ENCODE data around the gene VPS35.
A peak's percentile ranks its signal among the peaks of the same experiment; 100 is the strongest.
"Not testable (repeated sequence)": the region's sequence is repeated elsewhere in the genome, so short reads cannot be mapped to it uniquely, and the experiment has no call there.

Gene VPS35

DNA sequence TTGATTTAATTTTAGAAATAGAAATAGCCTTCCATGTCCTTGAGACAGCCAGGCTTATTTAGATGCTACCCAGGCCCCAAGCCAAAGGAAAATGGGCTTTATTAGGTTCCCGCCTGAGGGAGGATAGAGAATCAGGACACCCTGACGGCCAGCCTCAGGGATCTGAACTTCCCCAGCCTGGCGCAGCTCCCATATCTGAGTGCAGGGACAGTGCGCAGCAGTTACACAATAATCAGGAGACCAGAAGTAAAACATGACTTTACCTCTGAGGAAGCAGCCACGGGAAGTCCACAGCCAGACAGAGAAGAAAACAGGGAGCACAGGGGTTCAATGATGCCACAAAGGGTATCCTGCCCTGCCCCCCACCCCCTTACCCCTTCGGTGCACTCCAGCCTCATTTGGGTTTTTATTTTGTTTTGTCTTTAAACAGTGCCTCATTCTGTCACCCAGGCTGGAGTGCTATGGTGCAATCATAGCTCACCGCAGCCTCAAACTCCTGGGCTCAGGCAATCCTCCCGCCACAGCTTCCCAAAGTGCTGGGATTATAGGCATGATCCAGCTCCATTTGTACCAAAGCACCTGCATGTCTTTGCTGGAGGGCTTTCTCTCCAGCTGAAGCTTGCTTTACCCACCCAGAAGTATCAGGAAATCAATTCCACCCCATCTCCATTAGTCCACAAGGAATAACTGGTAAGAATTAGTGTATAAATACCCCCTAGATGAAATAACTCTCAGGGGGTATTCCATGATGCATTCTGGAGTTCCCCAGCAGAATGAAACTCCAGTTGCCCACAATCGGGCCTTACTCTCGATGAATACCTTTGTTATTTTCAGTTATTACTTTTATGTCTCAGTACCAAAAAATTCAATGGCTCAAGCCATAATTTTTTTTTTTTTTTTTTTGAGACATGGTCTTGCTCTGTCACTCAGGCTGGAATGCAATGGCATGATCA lies 22.4 kb upstream of the VPS35 start:
- DNase-seq, result no peak

DNA sequence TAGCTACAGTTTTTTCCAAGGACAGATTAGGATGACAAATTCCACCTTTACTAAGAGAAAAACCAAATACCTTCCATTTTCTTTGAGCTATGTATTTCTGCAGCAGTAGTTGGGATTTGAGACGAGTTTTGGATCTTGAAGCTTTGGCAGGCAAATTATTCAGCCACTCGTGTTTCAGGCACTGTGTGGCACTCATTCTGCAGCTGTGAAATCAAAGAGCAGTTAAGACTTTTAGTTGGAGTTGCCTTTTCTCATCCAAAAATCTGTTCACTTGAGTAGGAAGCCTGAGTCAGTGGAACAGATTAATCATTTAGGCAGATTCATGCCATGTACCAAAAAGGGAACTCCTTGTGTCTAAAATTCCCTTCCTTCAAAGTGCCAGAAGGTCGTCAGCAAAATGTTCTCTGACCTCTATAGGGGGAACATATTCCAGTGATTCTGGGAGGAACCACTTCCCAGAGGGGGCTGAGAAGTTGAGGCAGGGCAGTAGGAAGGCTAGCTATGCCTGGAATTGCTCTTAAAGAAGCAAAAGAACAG lies 20.6 kb upstream of the VPS35 start:
- no peak for DNase-seq

DNA sequence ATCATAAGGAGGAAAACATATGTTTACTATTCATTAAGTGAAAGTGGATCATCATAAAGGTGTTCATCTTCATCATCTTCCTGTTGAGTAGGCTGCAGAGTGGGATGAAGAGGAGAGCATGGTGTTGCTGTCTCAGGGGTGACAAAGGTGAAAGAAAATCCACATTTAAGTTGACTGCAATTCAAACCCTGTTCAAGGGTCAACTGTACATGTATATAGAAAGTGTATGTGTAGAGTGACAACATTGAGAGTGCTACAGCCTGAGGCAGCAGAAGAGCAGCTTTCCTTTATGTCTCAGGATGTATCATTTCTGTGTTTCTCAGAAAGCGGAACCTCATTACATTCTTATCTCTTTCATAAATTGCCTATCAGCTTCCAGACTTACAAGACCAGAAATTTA lies 17.7 kb upstream of the VPS35 start:
- no peak for DNase-seq

DNA sequence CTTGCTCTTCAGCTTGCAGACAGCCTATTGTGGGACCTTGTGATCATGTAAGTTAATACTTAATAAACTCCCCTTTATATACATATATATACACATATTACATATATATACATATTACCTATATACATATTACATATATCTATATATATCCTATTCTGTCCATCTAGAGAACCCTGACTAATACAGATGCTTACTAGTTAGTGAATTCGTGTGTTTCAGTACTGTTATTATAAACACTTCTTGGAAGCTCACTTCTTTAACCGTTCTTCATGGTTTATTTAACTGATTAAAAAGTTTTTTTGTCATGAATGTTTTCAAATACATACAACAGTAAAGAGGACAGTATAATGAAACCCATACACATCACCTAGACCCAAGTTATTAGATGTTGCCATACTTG lies 13.1 kb upstream of the VPS35 start:
- no peak for DNase-seq

DNA sequence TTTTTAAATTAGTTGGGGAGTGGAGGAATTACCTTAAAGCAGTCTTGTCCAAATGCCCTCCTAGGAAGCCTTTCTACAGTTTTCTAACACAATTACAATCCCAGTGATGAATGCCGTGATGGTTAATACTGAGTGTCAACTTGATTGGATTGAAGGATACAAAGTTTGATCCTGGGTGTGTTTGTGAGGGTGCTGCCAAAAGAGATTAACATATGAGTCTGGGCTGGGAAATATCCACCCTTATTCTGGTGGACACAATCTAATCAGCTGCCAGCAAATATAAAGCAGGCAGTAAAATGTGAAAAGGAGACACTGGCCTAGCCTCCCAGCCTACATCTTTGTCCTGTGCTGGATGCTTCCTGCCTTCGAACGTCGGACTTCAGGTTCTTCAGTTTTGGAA lies 12.6 kb upstream of the VPS35 start:
- DNase-seq, result no peak

DNA sequence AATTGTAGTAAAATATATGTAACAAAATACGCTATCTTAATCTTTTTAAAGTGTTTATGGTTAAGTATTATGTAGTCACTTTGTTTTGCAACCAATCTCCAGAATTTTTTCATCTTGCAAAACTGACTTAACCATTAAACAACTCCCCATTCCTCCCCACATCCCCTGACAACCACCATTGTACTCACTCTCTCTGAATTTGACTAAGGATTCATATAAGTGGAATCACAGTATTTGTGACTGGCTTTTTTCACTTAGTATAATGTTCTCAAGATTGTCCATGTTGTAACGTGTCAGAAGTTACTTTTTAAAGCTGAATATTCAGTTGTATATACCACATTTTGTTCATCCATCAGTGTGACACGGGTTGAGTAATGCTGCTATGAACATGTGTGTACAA lies 11.1 kb upstream of the VPS35 start:
- DNase-seq, result no peak

DNA sequence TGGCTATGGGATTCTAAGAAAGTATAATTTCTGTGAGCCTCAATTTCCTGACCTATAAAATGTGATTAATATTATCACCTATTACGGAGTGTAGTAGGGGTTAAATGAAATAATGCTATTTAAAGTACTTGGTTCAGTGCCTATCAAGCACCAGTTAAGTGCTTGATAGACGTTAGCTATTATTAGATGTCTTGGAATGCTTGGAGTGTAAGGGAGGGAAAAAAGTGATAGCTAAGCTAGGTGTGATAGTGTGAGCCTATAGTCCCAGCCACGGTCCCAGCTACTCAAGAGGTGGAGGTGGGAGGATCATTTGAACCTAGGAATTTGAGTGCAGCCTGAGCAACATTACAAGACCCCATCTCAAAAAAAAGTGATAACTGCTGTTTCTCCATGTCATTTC lies 8.0 kb upstream of the VPS35 start:
- DNase-seq, result no peak

DNA sequence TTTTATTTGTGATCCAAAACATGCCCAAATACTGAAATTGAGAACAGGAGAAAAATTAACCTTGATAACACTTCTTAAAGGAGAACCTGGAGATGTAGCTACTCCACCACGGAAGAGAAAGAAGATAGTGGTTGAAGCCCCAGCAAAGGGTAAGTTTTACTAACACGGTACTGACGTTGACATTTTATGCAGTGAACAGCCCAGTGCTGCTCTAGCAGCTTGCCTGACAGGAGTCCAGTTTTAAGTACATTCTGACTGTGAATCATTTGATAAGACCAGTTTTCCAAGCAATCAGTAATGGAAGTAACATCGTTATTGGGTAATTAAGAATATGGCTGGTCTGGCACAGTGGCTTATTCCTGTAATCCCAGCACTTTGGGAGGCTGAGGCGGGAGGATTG lies 7.0 kb upstream of the VPS35 start:
- DNase-seq, result no peak

DNA sequence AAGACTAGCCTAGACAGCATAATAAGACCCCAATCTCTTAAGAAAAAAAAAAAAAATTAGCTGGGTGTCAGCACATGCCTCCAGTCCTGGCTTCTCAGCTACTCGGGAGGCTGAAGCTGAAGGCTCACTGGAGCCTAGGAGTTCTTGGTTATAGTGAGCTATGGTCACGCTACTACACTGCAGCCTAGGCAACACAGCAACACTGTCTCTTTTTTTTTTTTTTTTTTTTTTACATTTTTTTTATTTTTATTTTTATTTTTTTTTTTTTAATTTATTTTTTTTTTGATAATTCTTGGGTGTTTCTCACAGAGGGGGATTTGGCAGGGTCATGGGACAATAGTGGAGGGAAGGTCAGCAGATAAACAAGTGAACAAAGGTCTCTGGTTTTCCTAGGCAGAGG lies 4.6 kb upstream of the VPS35 start:
- no peak for DNase-seq

DNA sequence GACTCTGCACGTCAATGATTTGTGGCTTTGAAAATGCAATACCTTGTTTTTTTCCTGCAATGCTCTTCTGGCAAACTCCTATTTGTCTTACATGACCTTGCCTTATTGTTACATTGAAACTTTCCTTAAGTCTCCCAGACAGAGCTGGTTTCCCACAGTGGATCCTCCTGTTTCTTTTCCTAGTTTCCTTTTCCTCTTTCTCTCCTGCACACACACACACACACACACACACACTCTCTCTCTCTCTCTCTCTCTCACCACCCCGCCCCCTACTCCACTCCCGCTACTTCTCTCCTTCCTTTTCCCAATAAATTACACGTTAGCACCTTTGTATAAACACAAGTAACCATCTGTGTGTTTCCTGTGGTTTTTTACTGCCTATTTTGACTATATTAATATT lies 2.7 kb upstream of the VPS35 start:
- DNase-seq, result no peak

DNA sequence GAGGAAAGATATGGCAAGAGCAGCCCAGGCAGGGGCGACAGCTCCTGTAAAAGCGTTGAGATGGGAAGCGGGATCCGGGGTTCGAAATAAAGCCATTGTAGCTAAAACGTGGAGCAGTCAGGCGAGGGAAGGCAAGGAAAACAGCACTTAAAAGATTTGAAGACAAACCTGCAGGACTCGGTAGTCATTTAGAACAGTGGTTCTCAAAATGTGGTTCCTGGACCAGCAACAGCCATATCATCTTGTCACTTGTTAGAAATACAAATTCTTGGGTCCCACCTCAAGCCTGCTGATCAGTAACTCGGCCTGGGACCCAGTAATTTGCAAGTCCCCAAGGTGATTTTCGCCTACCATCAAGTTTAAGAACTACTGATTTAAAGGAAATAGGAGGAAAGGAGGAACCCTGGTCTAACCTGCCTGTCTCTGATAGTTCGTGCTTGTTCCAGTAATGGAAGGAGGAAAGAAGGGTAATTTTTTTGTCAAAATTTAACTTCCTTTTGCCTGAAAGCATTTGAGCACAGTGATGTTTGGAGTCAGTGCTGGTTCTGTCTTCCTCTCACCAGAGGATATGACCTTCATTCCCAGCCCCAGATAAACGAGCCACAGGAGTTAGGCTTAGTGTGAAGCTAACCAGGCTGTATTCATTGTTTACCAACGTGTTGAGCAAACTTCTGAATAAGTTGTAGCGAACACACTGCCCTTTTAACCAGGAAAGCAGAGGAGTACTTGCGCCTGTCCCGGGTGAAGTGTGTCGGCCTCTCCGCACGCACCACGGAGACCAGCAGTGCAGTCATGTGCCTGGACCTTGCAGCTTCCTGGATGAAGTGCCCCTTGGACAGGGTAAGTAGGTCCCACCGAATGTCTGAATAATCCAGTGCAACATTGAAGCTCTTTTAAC lies 1.6 kb upstream of the VPS35 start:
- no peak for DNase-seq

DNA sequence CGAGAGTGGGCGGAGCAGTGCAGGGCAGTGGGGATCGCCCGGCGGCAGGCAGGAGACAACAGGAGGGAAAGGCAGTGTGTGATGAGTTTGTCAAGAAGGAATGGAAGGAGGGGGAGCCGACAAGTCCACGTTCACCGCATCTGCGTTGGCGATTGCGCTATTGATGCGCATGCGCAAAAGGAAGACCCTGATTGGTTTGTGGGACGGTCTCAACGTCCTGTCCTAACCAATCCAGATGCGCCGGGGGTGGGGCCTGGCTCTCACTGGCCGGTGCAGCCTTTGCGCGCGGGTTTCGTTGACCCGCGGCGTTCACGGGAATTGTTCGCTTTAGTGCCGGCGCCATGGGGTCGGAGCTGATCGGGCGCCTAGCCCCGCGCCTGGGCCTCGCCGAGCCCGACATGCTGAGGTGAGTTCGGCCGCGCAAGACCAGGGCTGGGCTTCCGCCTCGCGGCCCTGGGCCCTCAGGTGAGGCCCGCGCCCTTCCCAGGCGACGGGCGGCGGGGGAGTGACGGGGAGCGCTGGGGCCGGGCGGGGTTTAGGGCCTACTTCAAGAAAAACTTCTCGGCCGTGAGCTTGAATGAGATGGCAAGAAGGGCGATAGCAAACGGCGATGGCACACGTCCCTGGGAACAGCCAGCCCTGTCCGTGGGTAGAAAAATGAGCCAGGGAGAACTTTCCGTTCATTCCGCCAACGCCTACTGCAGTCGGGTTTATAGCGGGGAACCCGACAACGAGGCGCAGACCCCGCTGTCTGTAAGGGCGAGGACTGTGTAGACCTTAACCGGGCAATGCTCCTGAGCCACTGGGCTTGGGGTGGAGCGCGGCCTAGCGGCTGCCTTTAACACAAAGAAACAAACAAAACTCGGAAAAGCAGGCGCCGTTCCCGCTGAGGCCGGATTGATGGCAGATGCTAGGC lies 645 bp upstream of the VPS35 start, which contains the start of gene ORC6:
Gene ORC6, plus strand, starts transcription at position 295 of the 916 bp plus-strand sequence. Its CDS starts 47 bp downstream, at position 342.
- DNase-seq, result peak; percentile 90

DNA sequence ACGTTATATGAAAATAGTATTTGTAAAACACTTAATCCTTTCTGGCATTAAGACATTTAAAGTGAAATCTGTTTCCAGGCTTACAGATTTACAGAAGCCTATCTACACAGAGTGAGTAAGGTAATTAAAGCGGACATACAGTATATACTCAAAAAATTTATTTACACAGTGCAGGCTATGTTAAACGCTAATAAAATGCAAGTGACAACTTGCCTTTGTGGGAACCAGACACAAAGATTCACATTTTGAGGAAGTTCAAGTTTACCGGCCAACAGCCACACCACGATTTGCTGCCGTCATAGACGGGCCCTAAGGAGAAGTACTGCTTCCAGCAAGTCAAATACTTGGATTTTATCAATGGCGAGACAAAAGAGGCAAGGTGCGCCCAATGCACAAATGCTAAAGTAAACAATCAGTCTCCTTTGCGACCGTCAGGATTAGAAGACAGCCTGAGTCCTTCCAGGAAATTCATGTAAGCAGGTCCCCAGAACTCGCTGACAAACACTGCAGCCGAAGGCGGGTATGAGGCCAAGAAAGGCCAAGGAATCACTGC lies 801 bp downstream of the VPS35 start:
- DNase-seq, result no peak

DNA sequence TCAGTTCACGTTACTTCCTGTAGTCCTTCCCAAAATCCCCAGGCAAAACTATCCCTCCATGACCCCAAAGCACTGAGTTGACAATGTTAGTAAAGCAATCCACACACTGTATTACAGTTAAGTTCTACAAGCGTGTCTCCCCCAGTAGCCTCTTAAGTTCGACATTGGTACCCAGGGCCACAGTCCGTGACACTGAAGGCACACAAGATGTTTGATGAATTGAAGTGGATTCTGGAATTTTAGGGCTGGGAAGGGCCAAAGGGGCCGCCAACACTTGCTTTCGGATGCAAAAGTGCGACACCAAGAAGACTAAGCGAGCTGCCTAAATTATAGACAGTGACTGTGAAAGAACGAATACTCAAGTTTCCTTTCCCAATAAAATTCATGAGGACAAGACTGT lies 1.5 kb downstream of the VPS35 start:
- DNase-seq, result no peak

DNA sequence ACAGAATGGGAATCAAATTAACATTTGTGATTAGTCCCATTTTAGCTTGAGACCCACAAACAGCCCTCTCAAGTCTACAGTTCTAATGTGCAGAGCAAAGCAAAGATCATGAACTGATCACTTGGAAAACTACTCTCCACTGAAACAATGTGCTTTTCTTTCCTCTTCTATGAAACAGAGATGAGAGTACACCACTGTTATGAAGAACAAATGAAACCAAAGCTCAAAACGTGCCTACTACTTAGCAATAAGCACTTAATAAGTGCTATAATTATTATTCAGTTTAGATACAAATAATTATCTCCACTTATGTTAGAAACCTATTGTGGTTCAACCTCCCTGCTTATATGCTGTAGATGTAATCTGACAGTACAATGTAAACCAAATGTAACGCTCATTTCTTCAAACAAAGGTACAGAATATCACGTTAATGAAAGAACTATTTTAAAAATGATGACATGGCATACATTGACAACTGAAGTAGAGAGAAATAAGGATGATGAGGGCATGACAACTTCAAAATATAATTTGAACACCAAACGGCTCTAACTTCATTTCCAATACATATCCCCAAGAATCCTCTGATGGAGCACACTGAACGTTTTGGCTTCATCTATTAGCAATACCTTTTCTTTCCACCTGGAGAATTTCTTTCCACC lies 2.0 kb downstream of the VPS35 start:
- DNase-seq, result no peak

DNA sequence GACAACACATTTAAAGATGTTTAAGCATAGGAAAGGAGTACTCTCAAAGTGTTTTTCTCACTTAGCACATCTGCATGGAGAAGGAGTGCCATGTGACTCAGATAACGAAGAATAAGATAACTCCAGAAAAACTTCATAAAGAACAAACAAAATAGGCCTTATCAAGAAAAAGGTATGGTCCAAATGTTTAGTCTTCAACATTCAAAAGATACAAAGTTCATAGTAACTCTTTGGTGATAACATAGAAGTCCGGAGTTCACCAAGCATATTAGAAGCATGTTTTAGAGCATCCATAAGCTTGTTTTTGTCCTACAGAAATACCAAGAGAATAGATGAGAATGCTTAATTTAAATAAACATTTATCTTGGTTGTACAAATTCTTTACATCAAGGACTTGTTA lies 7.1 kb downstream of the VPS35 start:
- not testable (repeated sequence) for DNase-seq

DNA sequence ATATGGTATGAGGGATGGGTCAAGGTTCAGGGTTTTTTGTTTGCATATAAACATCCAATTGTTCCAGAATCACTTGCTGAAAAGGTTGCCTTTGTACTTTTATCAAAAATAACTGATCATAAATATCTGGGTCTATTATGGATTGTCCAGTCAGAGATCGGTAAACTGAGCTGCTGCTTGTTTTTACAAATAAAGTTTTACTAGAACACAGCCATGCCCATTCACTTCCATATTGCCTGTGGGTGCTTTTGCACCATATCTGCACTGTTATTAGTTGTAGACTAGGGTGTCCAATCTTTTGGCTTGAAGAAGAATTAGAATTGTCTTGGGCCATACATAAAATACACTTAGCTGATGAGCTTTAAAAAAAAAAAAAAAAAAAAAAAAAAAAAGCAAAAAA lies 11.0 kb downstream of the VPS35 start:
- not testable (repeated sequence) for DNase-seq

DNA sequence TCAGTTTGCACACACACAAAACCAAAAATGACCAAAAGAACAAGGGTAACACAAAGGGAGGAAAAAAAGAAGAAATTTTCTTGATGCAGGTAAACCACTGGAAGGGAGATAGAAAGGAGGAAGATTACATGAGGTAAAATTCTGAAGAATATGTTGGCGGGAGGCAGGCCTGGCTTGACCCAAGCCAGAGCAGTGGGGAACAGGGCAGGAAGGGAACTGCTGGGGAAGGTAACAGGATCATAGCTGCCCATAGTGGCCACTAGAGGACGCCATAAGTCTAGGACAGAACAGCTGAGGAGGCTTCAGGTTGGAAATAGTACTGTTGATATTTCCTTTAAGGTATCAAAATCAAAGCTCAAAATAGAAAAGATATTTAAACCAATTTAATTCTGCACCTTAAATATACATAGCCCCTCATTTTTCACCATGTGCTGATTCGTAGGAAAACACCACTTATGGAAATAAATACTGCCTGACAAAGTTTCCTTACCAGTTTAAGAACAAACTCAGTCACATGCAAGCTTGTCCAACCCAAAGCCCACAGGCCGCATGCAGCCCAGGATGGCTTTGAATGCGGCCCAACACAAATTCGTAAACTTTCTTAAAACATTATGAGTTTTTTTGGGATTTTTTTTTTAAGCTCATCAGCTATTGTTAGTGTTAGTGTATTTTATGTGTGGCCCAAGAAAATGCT lies 15.5 kb downstream of the VPS35 start:
- no peak for DNase-seq

DNA sequence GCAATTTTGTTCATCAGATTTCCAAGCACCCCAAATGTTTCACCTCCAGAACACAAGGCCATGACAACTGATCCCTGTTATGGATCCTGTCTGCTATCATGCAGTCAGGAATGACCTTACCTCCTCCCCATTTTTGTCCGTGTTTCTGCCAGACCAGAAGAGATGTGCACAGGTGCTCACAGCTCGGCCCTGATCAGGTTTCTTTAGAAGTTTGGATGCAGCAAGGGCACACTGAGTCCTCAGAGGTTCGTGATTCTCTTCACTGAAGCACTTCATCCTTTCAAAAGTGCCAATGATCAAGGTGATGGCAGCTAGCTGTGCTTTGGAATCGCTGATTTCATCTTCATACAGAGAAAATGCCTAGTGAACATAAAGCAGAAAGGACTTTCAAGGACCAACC lies 26.9 kb downstream of the VPS35 start:
- no peak for DNase-seq

DNA sequence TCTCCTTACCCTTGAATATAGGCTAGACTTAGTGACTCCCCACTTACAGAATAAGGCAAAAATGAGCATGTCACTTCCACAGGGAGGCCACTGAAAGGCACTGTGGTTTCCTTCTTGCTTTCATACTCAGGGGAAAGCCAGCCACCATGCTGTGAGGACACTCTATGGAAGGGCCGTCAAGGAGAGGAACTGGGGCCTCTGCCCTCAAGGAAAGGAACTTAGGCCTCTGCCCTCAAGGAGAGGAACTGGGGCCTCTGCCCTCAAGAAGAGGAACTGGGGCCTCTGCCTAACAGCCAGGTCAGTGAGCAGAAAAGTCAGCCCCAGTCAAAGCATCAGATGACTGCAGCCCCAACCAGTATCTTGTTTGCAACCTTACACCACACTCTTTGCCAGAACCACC lies 30.1 kb downstream of the VPS35 start:
- no peak for DNase-seq

DNA sequence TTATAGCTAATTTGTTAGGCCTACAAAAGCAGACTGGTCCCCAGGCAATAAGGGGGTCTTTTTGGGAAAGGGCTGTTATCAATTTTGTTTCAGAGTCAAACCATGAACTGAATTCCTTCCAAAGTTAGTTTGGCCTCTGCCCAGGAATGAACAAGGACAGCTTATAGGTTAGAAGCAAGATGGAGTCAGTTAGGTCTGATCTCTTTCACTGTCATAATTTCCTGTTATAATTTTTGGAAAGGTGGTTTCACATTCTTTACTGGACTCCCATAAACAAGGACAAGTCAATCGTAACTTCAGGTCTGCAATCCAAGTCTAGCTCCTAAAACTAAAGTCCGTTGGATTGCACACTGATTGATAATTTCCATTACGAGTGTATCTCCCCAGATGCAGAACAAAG lies 37.7 kb downstream of the VPS35 start:
- no peak for DNase-seq
